Muscle layer of duodenum (tissue), 2 donors: ENCODE measurements around the gene ASB16.

Source experiments
- H3K27ac ChIP-seq: one replicate; pipeline ENCODE4 v1.7.0; 2013; ENCODE audit warnings: mild to moderate bottlenecking, low read length
- H3K27me3 ChIP-seq: one replicate; pipeline ENCODE4 v1.7.0; 2013; ENCODE audit warnings: low read depth, mild to moderate bottlenecking, control low read depth, low read length
- H3K36me3 ChIP-seq, 2 donors: one replicate each; pipeline ENCODE4 v1.7.0; 2013; ENCODE audit warnings: low read length in 2 of 2, control low read depth in 1 of 2, mild to moderate bottlenecking in 1 of 2; ENCODE audit not compliant: insufficient read depth in 2 of 2, control insufficient read depth in 1 of 2
- H3K4me1 ChIP-seq, 2 donors: one replicate each; pipeline ENCODE4 v1.7.0; 2013; ENCODE audit warnings: low read length in 2 of 2, mild to moderate bottlenecking in 2 of 2, control low read depth in 1 of 2, moderate library complexity in 1 of 2; ENCODE audit not compliant: insufficient read depth in 2 of 2, control insufficient read depth in 1 of 2
- H3K4me3 ChIP-seq, 2 donors: one replicate each; pipeline ENCODE4 v1.7.0; 2013; ENCODE audit warnings: low read length in 2 of 2, low read depth in 1 of 2, mild to moderate bottlenecking in 1 of 2
- H3K9me3 ChIP-seq, 2 donors: one replicate each; pipeline ENCODE4 v1.7.0; 2013; ENCODE audit warnings: low read length in 2 of 2, control low read depth in 1 of 2, mild to moderate bottlenecking in 1 of 2; ENCODE audit not compliant: control insufficient read depth in 1 of 2
- donor health status: healthy.

The ASB16 gene

GRCh38 chr17:44155488-44155887 lies 15.0 kb upstream of the ASB16 start:
- H3K4me3 ChIP-seq, result no peak overlapping the region
- no peaks in the 10 kb centered on the region for H3K9me3 ChIP-seq
- H3K4me1 ChIP-seq, result no peaks in the 10 kb centered on the region
- H3K27ac ChIP-seq, result no peak overlapping the region
- H3K27me3 ChIP-seq, result no peaks in the 10 kb centered on the region
- no peaks in the 10 kb centered on the region for H3K36me3 ChIP-seq

DNA sequence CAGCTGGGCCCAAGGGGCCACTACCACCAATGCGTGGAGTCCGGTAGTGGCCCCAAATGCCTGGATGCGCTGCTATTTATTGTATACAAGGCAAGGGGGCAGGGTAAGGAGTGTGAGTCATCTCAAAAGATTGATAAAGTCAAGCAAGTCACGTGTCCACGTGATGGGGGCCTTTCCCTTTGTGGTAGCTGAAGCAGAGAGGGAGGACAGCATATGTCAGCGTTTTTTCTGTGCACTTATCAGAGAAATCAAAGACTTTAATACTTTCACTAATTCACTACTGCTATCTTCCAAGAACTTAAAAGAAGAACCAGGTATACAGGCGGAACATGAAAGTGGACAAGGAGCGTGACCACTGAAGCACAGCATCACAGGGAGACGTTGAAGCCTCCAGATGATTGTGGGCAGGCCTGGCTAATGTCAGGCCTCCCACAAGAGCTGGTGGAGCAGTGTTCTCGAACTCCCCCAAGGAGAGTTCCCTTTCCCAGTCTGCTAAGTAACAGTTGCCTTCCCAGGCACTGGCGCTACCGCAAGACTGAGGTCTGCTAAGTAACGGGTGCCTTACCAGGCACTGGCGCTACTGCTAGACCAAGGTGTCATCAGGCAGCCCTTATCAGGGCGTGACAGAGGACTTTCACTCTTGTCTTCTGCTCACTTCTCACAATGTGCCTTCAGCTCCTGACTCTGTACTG lies 10.8 kb upstream of the ASB16 start:
- H3K4me3 ChIP-seq, result no peak overlapping the region
- no peak overlapping the region for H3K27ac ChIP-seq
- H3K27me3 ChIP-seq, result no peaks in the 10 kb centered on the region
- H3K4me1 ChIP-seq, result no peaks in the 10 kb centered on the region
- H3K36me3 ChIP-seq, result no peaks in the 10 kb centered on the region
- H3K9me3 ChIP-seq, result no peaks in the 10 kb centered on the region

GRCh38 chr17:44164476-44164875 lies 6.0 kb upstream of the ASB16 start:
- H3K27ac ChIP-seq, result no peak overlapping the region
- H3K9me3 ChIP-seq, result no peaks in the 10 kb centered on the region
- H3K4me1 ChIP-seq, result peaks cover 0 to 7% of the 10 kb centered on the region in 2 donors
- no peaks in the 10 kb centered on the region for H3K36me3 ChIP-seq
- no peaks in the 10 kb centered on the region for H3K27me3 ChIP-seq
- H3K4me3 ChIP-seq, result no peak overlapping the region

DNA sequence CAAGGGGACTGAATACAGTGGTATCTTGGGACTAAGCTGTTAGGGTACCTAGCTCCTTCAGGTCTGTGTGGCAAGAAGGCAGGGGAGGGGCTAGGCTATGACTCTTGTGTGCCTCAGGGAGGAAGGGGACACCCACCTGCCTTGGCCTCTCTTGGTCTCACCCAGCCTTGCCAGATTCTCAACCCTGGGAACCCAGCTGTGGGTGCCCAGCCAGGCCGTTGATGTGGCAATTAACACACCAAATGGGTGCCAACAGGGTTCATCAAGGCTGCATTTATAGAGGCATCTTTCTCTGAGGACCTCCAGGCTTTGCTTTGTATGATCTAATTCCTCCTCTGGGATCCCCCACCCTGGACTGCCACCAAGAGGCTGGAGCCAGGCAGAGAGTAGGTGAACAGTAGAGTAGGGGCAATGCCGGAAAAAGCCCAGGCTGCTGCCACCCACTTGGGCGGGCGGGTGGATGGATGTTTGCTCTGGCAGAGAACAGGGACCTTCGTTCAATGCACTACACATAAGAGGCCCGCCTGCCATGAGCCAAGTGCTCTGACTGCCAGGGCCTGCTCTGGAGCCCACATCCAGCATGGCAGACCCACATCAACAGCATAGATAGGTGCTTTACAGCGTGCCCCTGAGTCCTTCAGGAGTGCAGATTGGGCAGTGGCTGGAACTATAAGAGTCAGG lies 3.2 kb upstream of the ASB16 start:
- H3K36me3 ChIP-seq, result no peaks in the 10 kb centered on the region
- H3K4me3 ChIP-seq, result no peak overlapping the region
- H3K27ac ChIP-seq, result no peak overlapping the region
- H3K9me3 ChIP-seq, result no peaks in the 10 kb centered on the region
- H3K27me3 ChIP-seq, result no peaks in the 10 kb centered on the region
- H3K4me1 ChIP-seq, result peaks cover 0 to 13% of the 10 kb centered on the region in 2 donors

DNA sequence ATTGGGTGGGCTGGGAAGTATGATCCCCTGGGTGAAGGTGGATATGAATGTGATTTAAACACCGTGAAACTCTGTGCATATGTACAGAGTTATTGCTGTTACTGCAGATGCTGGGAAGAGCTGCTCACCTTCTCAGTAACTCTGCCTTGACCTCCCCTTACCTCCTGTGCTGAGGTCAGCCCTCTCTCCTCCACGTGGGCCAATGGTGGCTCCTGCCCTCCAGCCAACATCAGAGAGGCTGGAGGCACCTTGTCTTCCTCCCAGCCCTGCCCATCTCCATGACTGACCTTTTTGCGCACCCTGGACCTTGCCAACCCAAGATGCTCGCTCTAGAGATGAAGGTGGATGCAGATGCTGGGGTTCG lies 387 bp upstream of the ASB16 start:
- no peaks in the 10 kb centered on the region for H3K36me3 ChIP-seq
- no peaks in the 10 kb centered on the region for H3K27me3 ChIP-seq
- no peak overlapping the region for H3K27ac ChIP-seq
- peak overlapping the region in 1 of 2 donors; percentile 58 for H3K4me3 ChIP-seq
- H3K9me3 ChIP-seq, result no peaks in the 10 kb centered on the region
- H3K4me1 ChIP-seq, result peaks cover 0 to 13% of the 10 kb centered on the region in 2 donors

- Histone ChIP-seq H3K36me3 (peaks cover 0 to 8% of the 10 kb centered on the region in 2 donors), H3K4me1 (peaks cover 0 to 13% of the 10 kb centered on the region in 2 donors), H3K9me3 (no peaks in the 10 kb centered on the region), H3K27me3 (no peaks in the 10 kb centered on the region), H3K27ac (no peak overlapping the region), H3K4me3 (no peak overlapping the region)
Observed at GRCh38 chr17:44171931-44172455, 1.5 kb downstream of the ASB16 start.

GRCh38 chr17:44174427-44174826 lies 3.9 kb downstream of the ASB16 start:
- H3K27me3 ChIP-seq, result no peaks in the 10 kb centered on the region

GRCh38 chr17:44176257-44176656 lies 5.8 kb downstream of the ASB16 start:
- H3K9me3 ChIP-seq, result no peaks in the 10 kb centered on the region
- H3K4me1 ChIP-seq, result no peaks in the 10 kb centered on the region
- no peak overlapping the region for H3K27ac ChIP-seq
- no peaks in the 10 kb centered on the region for H3K27me3 ChIP-seq
- H3K4me3 ChIP-seq, result no peak overlapping the region
- peaks cover 0 to 21% of the 10 kb centered on the region in 2 donors for H3K36me3 ChIP-seq

More at GRCh38 chr17:44174427-44174826, 3.9 kb downstream of the ASB16 start:
- Histone ChIP-seq H3K36me3 (peaks cover 0 to 21% of the 10 kb centered on the region in 2 donors), H3K27ac (no peak overlapping the region), H3K4me3 (no peak overlapping the region), H3K9me3 (no peaks in the 10 kb centered on the region), H3K4me1 (peaks cover 0 to 6% of the 10 kb centered on the region in 2 donors)

DNA sequence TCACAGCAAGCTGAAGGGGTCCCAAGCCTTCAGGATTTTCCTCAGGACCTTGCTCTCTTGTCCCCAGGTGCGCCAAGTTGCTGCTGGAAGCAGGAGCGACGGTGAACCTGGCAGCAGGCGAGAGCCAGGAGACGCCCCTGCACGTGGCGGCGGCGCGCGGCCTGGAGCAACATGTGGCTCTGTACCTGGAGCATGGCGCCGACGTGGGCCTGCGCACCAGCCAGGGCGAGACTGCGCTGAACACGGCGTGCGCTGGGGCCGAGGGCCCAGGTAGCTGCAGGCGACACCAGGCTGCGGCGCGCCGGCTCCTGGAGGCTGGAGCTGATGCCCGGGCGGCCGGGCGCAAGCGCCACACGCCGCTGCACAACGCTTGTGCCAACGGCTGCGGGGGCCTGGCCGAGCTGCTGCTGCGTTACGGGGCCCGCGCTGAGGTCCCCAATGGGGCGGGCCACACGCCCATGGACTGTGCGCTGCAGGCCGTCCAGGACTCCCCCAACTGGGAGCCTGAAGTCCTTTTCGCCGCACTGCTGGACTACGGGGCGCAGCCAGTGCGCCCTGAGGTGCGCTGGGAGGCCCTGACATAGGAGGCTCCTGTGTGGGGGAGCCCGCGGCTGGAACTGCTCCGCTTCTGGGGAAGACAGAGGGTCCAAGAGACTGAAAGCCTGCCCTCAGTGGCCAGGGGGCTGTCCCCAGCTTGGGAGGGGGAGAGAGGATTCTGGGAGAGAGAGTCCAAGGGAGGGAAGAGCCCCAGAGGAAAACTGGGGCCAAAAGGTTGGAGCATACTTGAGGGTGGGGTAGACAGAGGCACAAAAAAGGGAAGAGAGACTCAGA lies 6.4 kb downstream of the ASB16 start:
- no peaks in the 10 kb centered on the region for H3K4me1 ChIP-seq
- H3K27ac ChIP-seq, result no peak overlapping the region
- peaks cover 3 to 21% of the 10 kb centered on the region in 2 donors for H3K36me3 ChIP-seq

DNA sequence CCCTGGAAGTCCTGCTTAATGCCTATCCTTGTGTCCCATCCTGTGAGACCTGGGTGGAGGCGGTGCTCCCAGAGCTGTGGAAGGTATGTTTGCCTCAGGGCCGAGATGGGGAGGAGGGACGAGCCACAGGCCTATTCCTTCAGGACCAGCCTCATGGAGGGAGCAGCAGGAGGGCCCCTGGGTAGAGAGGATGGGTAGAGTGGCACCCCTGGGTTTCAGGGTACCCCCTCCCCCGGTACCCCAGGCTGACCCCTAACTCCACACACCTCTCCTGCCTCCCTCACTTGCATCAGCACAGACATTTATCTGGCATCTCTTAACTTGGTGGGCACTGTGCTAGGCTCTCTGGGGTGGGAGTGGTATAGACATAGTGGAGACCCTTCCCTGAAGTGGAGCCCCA lies 7.1 kb downstream of the ASB16 start:
- peaks cover 10 to 25% of the 10 kb centered on the region in 2 donors for H3K36me3 ChIP-seq

More for the DNA sequence above, 6.4 kb downstream of the ASB16 start:
- Histone ChIP-seq H3K9me3 (no peaks in the 10 kb centered on the region), H3K27me3 (no peaks in the 10 kb centered on the region), H3K4me3 (no peak overlapping the region)

GRCh38 chr17:44178133-44178532 lies 7.6 kb downstream of the ASB16 start:
- no peaks in the 10 kb centered on the region for H3K9me3 ChIP-seq
- no peaks in the 10 kb centered on the region for H3K4me1 ChIP-seq
- H3K27ac ChIP-seq, result no peak overlapping the region
- no peaks in the 10 kb centered on the region for H3K27me3 ChIP-seq
- H3K4me3 ChIP-seq, result no peak overlapping the region
- peaks cover 10 to 27% of the 10 kb centered on the region in 2 donors for H3K36me3 ChIP-seq

More for the DNA sequence above, 7.1 kb downstream of the ASB16 start:
- Histone ChIP-seq H3K9me3 (no peaks in the 10 kb centered on the region), H3K4me3 (no peak overlapping the region), H3K4me1 (no peaks in the 10 kb centered on the region), H3K27me3 (no peaks in the 10 kb centered on the region), H3K27ac (no peak overlapping the region)
